ENCODE measurements around the gene RTF1. TPM values are rescaled to one million over a fixed set of nuclear protein-coding genes. Genes with fewer than 3 reads are reported as not detected.
"Not testable (repeated sequence)": the region's sequence is repeated elsewhere in the genome, so short reads cannot be mapped to it uniquely, and the experiment has no call there.

Gene RTF1
- total RNA-seq, 1 donor from 2014 or later = 7.6 TPM

GRCh38 chr15:41411441-41411840, 5.5 kb upstream of the RTF1 start:
- FAIRE-seq = no peak
- DNase-seq (ENCODE audit: low read depth) = no peak
- no peak overlapping the region for H3K4me3 ChIP-seq (ENCODE audit: low read depth, low read length)
- no peaks in the 10 kb centered on the region for H3K36me3 ChIP-seq (ENCODE audit: control insufficient read depth, insufficient read depth, low read length)
- TF ChIP-seq, protein P1, sequence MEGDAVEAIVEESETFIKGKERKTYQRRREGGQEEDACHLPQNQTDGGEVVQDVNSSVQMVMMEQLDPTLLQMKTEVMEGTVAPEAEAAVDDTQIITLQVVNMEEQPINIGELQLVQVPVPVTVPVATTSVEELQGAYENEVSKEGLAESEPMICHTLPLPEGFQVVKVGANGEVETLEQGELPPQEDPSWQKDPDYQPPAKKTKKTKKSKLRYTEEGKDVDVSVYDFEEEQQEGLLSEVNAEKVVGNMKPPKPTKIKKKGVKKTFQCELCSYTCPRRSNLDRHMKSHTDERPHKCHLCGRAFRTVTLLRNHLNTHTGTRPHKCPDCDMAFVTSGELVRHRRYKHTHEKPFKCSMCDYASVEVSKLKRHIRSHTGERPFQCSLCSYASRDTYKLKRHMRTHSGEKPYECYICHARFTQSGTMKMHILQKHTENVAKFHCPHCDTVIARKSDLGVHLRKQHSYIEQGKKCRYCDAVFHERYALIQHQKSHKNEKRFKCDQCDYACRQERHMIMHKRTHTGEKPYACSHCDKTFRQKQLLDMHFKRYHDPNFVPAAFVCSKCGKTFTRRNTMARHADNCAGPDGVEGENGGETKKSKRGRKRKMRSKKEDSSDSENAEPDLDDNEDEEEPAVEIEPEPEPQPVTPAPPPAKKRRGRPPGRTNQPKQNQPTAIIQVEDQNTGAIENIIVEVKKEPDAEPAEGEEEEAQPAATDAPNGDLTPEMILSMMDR (IDR thresholded peaks at IDR 0.05; ENCODE audit: insufficient read depth, low read length, severe bottlenecking) = no peak
- H3K27me3 ChIP-seq (ENCODE audit: control insufficient read depth, insufficient read depth, low read length) = no peaks in the 10 kb centered on the region

GRCh38 chr15:41416128-41416741, 660 bp upstream of the RTF1 start:
- no peak for FAIRE-seq
- TF ChIP-seq, protein P1 (IDR thresholded peaks at IDR 0.05; ENCODE audit: insufficient read depth, low read length, severe bottlenecking) = no peak
- peak overlapping the region; percentile 83 for H3K4me3 ChIP-seq (ENCODE audit: low read depth, low read length)

GRCh38 chr15:41417418-41418195, 712 bp downstream of the RTF1 start:
- FAIRE-seq (no peak), DNase-seq (ENCODE audit: low read depth) (no peak)
- Histone ChIP-seq H3K4me3 (ENCODE audit: low read depth, low read length) (peak overlapping the region; percentile 83), H3K36me3 (ENCODE audit: control insufficient read depth, insufficient read depth, low read length) (no peaks in the 10 kb centered on the region), H3K27me3 (ENCODE audit: control insufficient read depth, insufficient read depth, low read length) (no peaks in the 10 kb centered on the region)
- TF ChIP-seq, protein P1 (IDR thresholded peaks at IDR 0.05; ENCODE audit: insufficient read depth, low read length, severe bottlenecking) = no peak

More at GRCh38 chr15:41416128-41416741, 660 bp upstream of the RTF1 start:
- Histone ChIP-seq H3K36me3 (ENCODE audit: control insufficient read depth, insufficient read depth, low read length) (no peaks in the 10 kb centered on the region), H3K27me3 (ENCODE audit: control insufficient read depth, insufficient read depth, low read length) (no peaks in the 10 kb centered on the region)
- no peak for DNase-seq (ENCODE audit: low read depth)

DNA sequence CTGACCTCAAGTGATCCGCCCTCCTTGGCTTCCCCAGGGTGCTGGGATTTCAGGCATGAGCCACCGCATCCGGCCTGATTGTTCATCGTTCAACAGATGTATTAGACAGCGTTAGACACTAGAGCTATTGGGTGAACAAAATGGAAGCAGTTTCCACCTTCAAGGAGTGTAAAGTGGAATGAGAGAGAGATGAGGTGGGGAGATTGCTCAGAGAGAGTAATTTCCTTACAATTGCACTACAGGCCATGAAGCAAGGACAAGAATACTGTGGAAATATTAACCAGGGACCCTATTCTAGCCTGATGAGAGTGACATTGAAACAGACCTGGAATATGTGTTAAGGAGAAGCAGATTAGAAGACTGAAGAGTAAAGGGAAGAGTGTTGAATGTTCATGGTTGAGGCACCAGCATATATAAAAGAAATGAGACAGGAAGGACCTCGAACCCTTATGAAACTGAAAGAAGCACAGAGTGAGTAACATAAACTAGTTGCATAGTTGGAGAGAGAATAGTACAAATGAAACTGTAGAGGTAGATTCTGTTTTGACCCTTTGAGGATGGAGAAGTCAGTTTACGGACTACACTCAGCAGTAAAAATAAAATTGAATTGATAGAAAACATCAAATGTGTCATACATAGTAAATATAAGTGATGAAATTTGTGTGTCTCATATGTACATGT, 7.2 kb downstream of the RTF1 start:
- Histone ChIP-seq H3K36me3 (ENCODE audit: control insufficient read depth, insufficient read depth, low read length) (no peaks in the 10 kb centered on the region), H3K27me3 (ENCODE audit: control insufficient read depth, insufficient read depth, low read length) (no peaks in the 10 kb centered on the region), H3K4me3 (ENCODE audit: low read depth, low read length) (no peak overlapping the region)
- FAIRE-seq = no peak
- TF ChIP-seq, protein P1 (IDR thresholded peaks at IDR 0.05; ENCODE audit: insufficient read depth, low read length, severe bottlenecking) = no peak
- DNase-seq (ENCODE audit: low read depth) = no peak

DNA sequence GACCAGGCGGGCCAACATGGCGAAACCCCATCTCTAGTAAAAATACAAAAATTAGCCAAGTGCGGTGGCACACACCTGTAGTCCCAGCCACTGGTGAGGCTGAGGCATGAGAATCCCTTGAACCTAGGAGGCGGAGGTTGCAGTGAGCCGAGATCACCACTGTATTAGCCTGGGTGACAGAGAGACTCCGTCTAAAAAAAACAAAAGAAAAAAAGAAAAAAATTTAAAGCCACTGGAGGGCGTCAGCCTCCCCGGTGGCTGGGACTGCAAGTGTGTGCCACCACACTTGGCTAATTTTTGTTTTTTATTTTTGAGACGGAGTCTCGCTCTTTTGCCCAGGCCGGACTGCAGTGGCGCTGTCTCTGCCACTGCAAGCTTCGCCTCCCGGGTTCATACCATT, 7.9 kb downstream of the RTF1 start:
- TF ChIP-seq, protein P1 (IDR thresholded peaks at IDR 0.05; ENCODE audit: insufficient read depth, low read length, severe bottlenecking) = no peak
- Histone ChIP-seq H3K27me3 (ENCODE audit: control insufficient read depth, insufficient read depth, low read length) (no peaks in the 10 kb centered on the region), H3K4me3 (ENCODE audit: low read depth, low read length) (no peak overlapping the region), H3K36me3 (ENCODE audit: control insufficient read depth, insufficient read depth, low read length) (no peaks in the 10 kb centered on the region)
- FAIRE-seq (no peak), DNase-seq (ENCODE audit: low read depth) (no peak)

DNA sequence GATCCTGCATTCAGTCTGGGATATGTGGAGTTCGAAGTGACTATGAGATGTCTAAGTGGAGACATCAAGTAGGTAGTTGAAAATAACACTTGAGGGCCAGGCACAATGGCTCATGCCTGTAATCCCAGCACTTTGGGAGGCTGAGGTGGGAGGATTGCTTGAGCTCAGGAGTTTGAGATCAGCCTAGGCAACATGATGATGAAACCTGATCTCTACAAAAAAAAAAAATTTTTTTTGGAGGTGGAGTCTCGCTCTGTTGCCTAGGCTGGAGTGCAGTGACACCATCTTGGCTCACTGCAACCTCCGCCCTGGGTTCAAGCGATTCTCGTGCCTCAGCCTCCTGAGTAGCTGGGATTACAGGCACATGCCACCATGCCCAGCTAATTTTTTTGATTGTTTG, 9.0 kb downstream of the RTF1 start:
- H3K4me3 ChIP-seq (ENCODE audit: low read depth, low read length); DNase-seq (ENCODE audit: low read depth); H3K27me3 ChIP-seq (ENCODE audit: control insufficient read depth, insufficient read depth, low read length); FAIRE-seq; H3K36me3 ChIP-seq (ENCODE audit: control insufficient read depth, insufficient read depth, low read length): not testable (repeated sequence)

All from bronchial epithelial cell (primary cell).